Suprapubic skin (tissue), 4 donors: ENCODE data around the gene RBM4.

Experiments used
- CTCF ChIP-seq, 2 donors: fragments of 200-600 bp in 1 of 2; fragments of 450-650 bp in 1 of 2; sonication (generic) in 1 of 2; IDR thresholded peaks; one replicate each; pipeline ENCODE4 v1.5.1; 2016 to 2019; ENCODE audit warnings: antibody characterized with exemption in 2 of 2, mild to moderate bottlenecking in 1 of 2, moderate library complexity in 1 of 2
- EP300 ChIP-seq: sonication (generic); formaldehyde crosslinking; IDR thresholded peaks from one replicate; pipeline ENCODE4 v1.6.1; 2017; ENCODE audit warnings: antibody characterized with exemption
- POLR2AphosphoS5 ChIP-seq, 3 donors: sonication (generic); formaldehyde crosslinking; IDR thresholded peaks; one replicate each; pipeline ENCODE4 v1.6.1; 2017; ENCODE audit warnings: antibody characterized with exemption in 3 of 3

GRCh38 chr11:66619080-66619554, 19.4 kb upstream of the RBM4 start:
- TF ChIP-seq CTCF (IDR thresholded peaks at IDR 0.05) = no peak
- no peak for TF ChIP-seq EP300
- no peak for TF ChIP-seq POLR2AphosphoS5 (IDR thresholded peaks at IDR 0.05)
